ENCODE data around the gene FRAT1. TPM values are rescaled to one million over a fixed set of nuclear protein-coding genes. Genes with fewer than 3 reads are reported as not detected.

Gene FRAT1
- total and polyA plus RNA-seq, 8 donors = 2.4 to 10.8 (median 3.3) TPM

GRCh38 chr10:97362310-97363033 lies 43.4 kb downstream of the FRAT1 start:
- Histone ChIP-seq H3K27ac (peak overlapping the region in 1 of 2 donors; percentile 7), H3K4me1 (peaks cover 0 to 72% of the 10 kb centered on the region in 2 donors), H3K27me3 (no peaks in the 10 kb centered on the region), H3K4me3 (no peak overlapping the region), H3K9me3 (no peaks in the 10 kb centered on the region), H3K36me3 (peaks cover 0 to 89% of the 10 kb centered on the region in 2 donors)
- no peak for TF ChIP-seq CTCF (IDR thresholded peaks at IDR 0.05)
- ATAC-seq (peak; percentile 57), DNase-seq (peak in 1 of 4 donors; percentile 51)
- intact Hi-C loops (cut with DNase I) = no loop called here

DNA sequence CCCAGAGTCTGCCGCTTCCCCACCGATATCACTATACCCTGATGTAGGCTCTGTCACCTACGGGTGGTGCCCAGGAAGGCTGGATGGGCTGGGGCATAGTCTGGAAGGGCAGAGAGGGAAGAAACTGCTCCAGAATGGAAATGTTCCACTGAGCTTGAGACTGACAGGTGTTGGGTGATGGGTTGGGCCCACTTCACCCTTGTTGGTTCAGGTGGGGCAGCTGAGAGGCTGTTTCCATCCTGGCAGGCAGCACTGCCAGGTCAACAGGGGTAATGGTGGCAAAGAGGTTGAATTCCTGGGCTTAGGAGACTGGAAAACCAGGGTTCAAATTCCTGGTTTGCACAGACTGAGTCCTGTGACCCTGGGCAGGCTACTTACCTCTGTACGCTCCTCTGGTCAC lies 44.0 kb downstream of the FRAT1 start:
- peak; percentile 72 for ATAC-seq
- Histone ChIP-seq H3K36me3 (peaks cover 0 to 89% of the 10 kb centered on the region in 2 donors), H3K4me3 (no peak overlapping the region), H3K27me3 (no peaks in the 10 kb centered on the region), H3K4me1 (peaks cover 0 to 72% of the 10 kb centered on the region in 2 donors), H3K9me3 (no peaks in the 10 kb centered on the region), H3K27ac (peak overlapping the region in 1 of 2 donors; percentile 7)
- intact Hi-C loops (cut with DNase I) = no loop called here
- TF ChIP-seq CTCF (IDR thresholded peaks at IDR 0.05) = no peak
- peak in 2 of 4 donors; percentile 31 to 69 for DNase-seq

DNA sequence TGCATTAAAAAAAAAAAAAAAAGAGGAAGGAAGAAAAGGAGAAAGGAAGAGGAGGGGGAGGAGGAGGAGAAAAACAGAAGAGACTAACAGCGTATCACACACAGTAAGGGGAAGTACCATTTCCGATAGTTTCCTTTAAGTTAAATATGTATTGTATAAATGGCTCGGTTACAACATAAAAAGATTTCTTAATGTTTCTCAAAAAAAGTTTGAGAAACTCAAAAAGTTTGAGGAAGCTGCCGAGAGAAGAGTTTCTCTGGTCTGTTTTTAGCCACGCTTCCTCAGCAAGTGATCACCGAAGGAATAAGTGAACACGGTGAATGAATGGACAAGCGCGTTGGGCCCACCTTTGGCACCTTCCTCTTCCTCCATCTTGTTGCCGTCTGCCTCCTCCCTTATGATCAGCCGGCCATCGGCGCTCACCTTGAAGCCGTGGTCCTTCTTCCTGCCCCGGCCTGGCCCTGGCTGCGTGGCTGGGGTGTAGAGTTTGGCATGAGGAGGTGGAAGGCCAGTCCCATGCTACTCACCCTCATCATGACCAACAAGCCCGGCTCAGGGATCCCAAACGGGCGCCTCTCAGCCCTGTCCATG lies 46.8 kb downstream of the FRAT1 start:
- Histone ChIP-seq H3K4me1 (peaks cover 0 to 84% of the 10 kb centered on the region in 2 donors), H3K9me3 (no peaks in the 10 kb centered on the region), H3K27me3 (no peaks in the 10 kb centered on the region), H3K4me3 (no peak overlapping the region), H3K27ac (peak overlapping the region; percentile 50 to 98), H3K36me3 (peaks cover 0 to 89% of the 10 kb centered on the region in 2 donors)
- no peak for TF ChIP-seq CTCF (IDR thresholded peaks at IDR 0.05)
- ATAC-seq (peak; percentile 29), DNase-seq (peak in 1 of 4 donors; percentile 85)
- intact Hi-C loops (cut with DNase I) = no loop called here

- no peak for DNase-seq
- H3K27me3 ChIP-seq = no peaks in the 10 kb centered on the region
- peaks cover 0 to 79% of the 10 kb centered on the region in 2 donors for H3K4me1 ChIP-seq
- no peaks in the 10 kb centered on the region for H3K9me3 ChIP-seq
- ATAC-seq = no peak
- H3K36me3 ChIP-seq = peaks cover 0 to 96% of the 10 kb centered on the region in 2 donors
- H3K27ac ChIP-seq = peak overlapping the region; percentile 50 to 98
- no peak for TF ChIP-seq CTCF (IDR thresholded peaks at IDR 0.05)
- intact Hi-C loops (cut with DNase I) = no loop called here
- H3K4me3 ChIP-seq = no peak overlapping the region
Measured at GRCh38 chr10:97366572-97366971, 47.5 kb downstream of the FRAT1 start.

DNA sequence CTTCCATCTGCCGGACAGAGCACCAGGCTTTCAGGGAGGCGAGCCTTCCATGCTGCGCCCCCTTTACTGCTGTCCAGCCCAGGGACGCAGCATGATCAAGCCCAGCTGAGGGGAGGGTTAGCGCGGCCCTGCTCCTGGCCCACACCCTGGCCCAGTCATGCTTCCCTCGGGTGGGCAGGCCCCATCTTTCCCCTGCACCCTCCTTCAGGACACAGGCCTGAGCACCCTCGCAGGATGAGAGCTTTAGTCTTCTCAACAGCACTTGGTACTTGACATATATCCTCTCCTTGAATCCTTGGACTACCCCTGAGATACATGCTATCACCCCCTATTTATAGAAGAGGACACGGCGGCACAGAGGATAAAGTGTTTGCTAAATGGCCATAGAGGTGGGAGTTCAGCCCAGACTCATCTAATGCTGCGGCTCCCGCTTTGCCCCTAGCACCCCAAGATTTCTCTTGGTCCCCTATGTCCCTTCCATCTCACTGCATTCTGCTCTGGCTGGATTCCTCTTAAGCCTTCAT lies 48.1 kb downstream of the FRAT1 start:
- Histone ChIP-seq H3K27ac (peak overlapping the region in 1 of 2 donors; percentile 98), H3K36me3 (peaks cover 0 to 99% of the 10 kb centered on the region in 2 donors), H3K4me3 (no peak overlapping the region), H3K9me3 (no peaks in the 10 kb centered on the region), H3K27me3 (no peaks in the 10 kb centered on the region), H3K4me1 (peaks cover 0 to 79% of the 10 kb centered on the region in 2 donors)
- ATAC-seq (no peak), DNase-seq (no peak)
- intact Hi-C loops (cut with DNase I) = no loop called here
- TF ChIP-seq CTCF (IDR thresholded peaks at IDR 0.05) = no peak
